Sigmoid colon (tissue), 7 donors: ENCODE results near the gene NCK1. TPM values are rescaled to one million over a fixed set of nuclear protein-coding genes. Genes with fewer than 3 reads are reported as not detected.
"Not testable (repeated sequence)": the region's sequence is repeated elsewhere in the genome, so short reads cannot be mapped to it uniquely, and the experiment has no call there.

Experiments
- DNase-seq: peaks from one replicate; pipeline ENCODE4 v3.0.0-alpha.2; 2019
- H3K27ac ChIP-seq, 4 donors: fragments of 200-600 bp; sonication (generic); one replicate each; pipeline ENCODE4 v1.5.1; 2016 to 2019; ENCODE audit warnings: mild to moderate bottlenecking in 1 of 4
- H3K27me3 ChIP-seq, 3 donors: fragments of 200-600 bp; sonication (generic); one replicate each; pipeline ENCODE4 v1.5.1; 2019; ENCODE audit warnings: mild to moderate bottlenecking in 1 of 3
- H3K36me3 ChIP-seq, 4 donors: fragments of 200-600 bp; sonication (generic); one replicate each; pipeline ENCODE4 v1.5.1; 2016 to 2019
- H3K4me1 ChIP-seq, 4 donors: fragments of 200-600 bp; sonication (generic); one replicate each; pipeline ENCODE4 v1.5.1; 2017 to 2019
- H3K4me3 ChIP-seq, 4 donors: fragments of 200-600 bp; sonication (generic); one replicate each; pipeline ENCODE4 v1.5.1; 2017 to 2019; ENCODE audit warnings: mild to moderate bottlenecking in 2 of 4, moderate library complexity in 1 of 4
- H3K9me3 ChIP-seq, 4 donors: fragments of 200-600 bp in 3 of 4; sonication (generic) in 3 of 4; one replicate each; pipeline versions ENCODE4 v1.5.1 to v1.6.1; 2013 to 2019
- CTCF ChIP-seq, 4 experiments: fragments of 450-650 bp in 3 of 4; fragments of 200-600 bp in 1 of 4; IDR thresholded peaks; one replicate each; pipeline ENCODE4 v1.5.1; 2016 to 2019; ENCODE audit warnings: antibody characterized with exemption in 4 of 4, mild to moderate bottlenecking in 3 of 4, moderate library complexity in 2 of 4
- EP300 ChIP-seq, 4 donors: sonication (generic); formaldehyde crosslinking; IDR thresholded peaks; one replicate each; pipeline ENCODE4 v1.6.1; 2017; ENCODE audit warnings: antibody characterized with exemption in 4 of 4
- POLR2A ChIP-seq, 2 donors: fragments of 450-650 bp; IDR thresholded peaks; one replicate each; pipeline ENCODE4 v1.6.1; 2016; ENCODE audit warnings: antibody characterized with exemption in 2 of 2, mild to moderate bottlenecking in 2 of 2, moderate library complexity in 2 of 2
- POLR2AphosphoS5 ChIP-seq, 4 donors: sonication (generic); formaldehyde crosslinking; IDR thresholded peaks; one replicate each; pipeline ENCODE4 v1.6.1; 2017; ENCODE audit warnings: antibody characterized with exemption in 4 of 4
- WGBS, 2 donors: extraction: QIAGEN DNeasy Blood & Tissue Kit; methylation state at CpG; one replicate each; pipeline ENCODE4 v1.1.7; 2013; 5-methylcytosine and 5-hydroxymethylcytosine counted together
- intact Hi-C: fragments of 100-400 bp; cut with DNase I; formaldehyde crosslinking; loops from one replicate; pipeline ENCODE4 v1.15.1; 2023
- polyA plus RNA-seq, 3 donors: library from polyadenylated mRNA; stranded (reverse); fragments of 200-250 nt; gene quantifications; one replicate each; pipeline ENCODE4 v1.2.3, GENCODE V29; 2013
- total RNA-seq, 4 donors: library from RNA; depleted of rRNA; stranded (reverse); fragments of >200 nt; gene quantifications; one replicate each; pipeline ENCODE4 v1.1.0, GENCODE V29; 2016
- donor health status: healthy with polysubstance abuse.
- donor health status: Bipolar disorder and iron deficiency.
- donor health status: healthy.

Gene NCK1
- total and polyA plus RNA-seq, 7 donors: 25.5 to 55.1 (median 37.2) TPM

GRCh38 chr3:136891934-136892855 is 30.2 kb downstream of the NCK1 start:
- no peak for DNase-seq
- Histone ChIP-seq H3K4me3 (no peak overlapping the region), H3K27ac (no peak overlapping the region), H3K4me1 (peaks cover 0 to 10% (median 8%) of the 10 kb centered on the region in 4 donors), H3K36me3 (no peaks in the 10 kb centered on the region), H3K27me3 (no peaks in the 10 kb centered on the region), H3K9me3 (no peaks in the 10 kb centered on the region)
- 48 to 51% methylated on average over 2 of the region's 2 CpGs for WGBS, 2 donors
- TF ChIP-seq POLR2AphosphoS5 (IDR thresholded peaks at IDR 0.05) (no peak), EP300 (IDR thresholded peaks at IDR 0.05) (no peak), CTCF (IDR thresholded peaks at IDR 0.05) (no peak), POLR2A (IDR thresholded peaks at IDR 0.05) (no peak)
- intact Hi-C loops: no loop called here

- no peak overlapping the region for H3K27ac ChIP-seq
- no peaks in the 10 kb centered on the region for H3K36me3 ChIP-seq
- 68 to 72% methylated on average over 5 of the region's 5 CpGs for WGBS, 2 donors
- no peaks in the 10 kb centered on the region for H3K27me3 ChIP-seq
- H3K4me3 ChIP-seq: no peak overlapping the region
- no peaks in the 10 kb centered on the region for H3K9me3 ChIP-seq
- no peak for DNase-seq
- H3K4me1 ChIP-seq: peaks cover 0 to 22% (median 20%) of the 10 kb centered on the region in 4 donors
- intact Hi-C loops: no loop called here
- TF ChIP-seq CTCF (IDR thresholded peaks at IDR 0.05): no peak
- no peak for TF ChIP-seq POLR2A (IDR thresholded peaks at IDR 0.05)
- no peak for TF ChIP-seq POLR2AphosphoS5 (IDR thresholded peaks at IDR 0.05)
- TF ChIP-seq EP300 (IDR thresholded peaks at IDR 0.05): no peak
Measured at GRCh38 chr3:136893848-136894443, 31.9 kb downstream of the NCK1 start.

- H3K36me3 ChIP-seq, intact Hi-C loops, H3K9me3 ChIP-seq, H3K27ac ChIP-seq, DNase-seq, H3K4me3 ChIP-seq, H3K27me3 ChIP-seq: not testable (repeated sequence)
- peaks cover 0 to 29% (median 26%) of the 10 kb centered on the region in 4 donors for H3K4me1 ChIP-seq
- 78 to 91% methylated on average over 1 of the region's 1 CpG for WGBS, 2 donors
Measured at GRCh38 chr3:136897171-136897570, 35.2 kb downstream of the NCK1 start.

GRCh38 chr3:136898549-136898948 is 36.5 kb downstream of the NCK1 start:
- WGBS, 2 donors: 15 to 45% methylated on average over 4 of the region's 4 CpGs
- Histone ChIP-seq H3K9me3 (no peaks in the 10 kb centered on the region), H3K4me1 (peaks cover 0 to 29% (median 24%) of the 10 kb centered on the region in 4 donors), H3K36me3 (no peaks in the 10 kb centered on the region), H3K27ac (peak overlapping the region in 2 of 4 donors; percentile 28 to 42), H3K4me3 (no peak overlapping the region), H3K27me3 (no peaks in the 10 kb centered on the region)
- intact Hi-C loops: no loop called here
- no peak for DNase-seq
- TF ChIP-seq EP300 (IDR thresholded peaks at IDR 0.05): no peak
- TF ChIP-seq CTCF (IDR thresholded peaks at IDR 0.05): no peak
- TF ChIP-seq POLR2A (IDR thresholded peaks at IDR 0.05): no peak
- TF ChIP-seq POLR2AphosphoS5 (IDR thresholded peaks at IDR 0.05): no peak

- intact Hi-C loops: no loop called here
- WGBS, 2 donors: 92 to 98% methylated on average over 2 of the region's 2 CpGs
- peaks cover 0 to 2% (median under 1%) of the 10 kb centered on the region in 4 donors for H3K9me3 ChIP-seq
- no peak overlapping the region for H3K4me3 ChIP-seq
- no peak for DNase-seq
- peaks cover 0 to 25% (median 20%) of the 10 kb centered on the region in 4 donors for H3K4me1 ChIP-seq
- H3K27ac ChIP-seq: peak overlapping the region in 2 of 4 donors; percentile 28 to 42
- H3K36me3 ChIP-seq: no peaks in the 10 kb centered on the region
- TF ChIP-seq EP300 (IDR thresholded peaks at IDR 0.05): no peak
- TF ChIP-seq POLR2AphosphoS5 (IDR thresholded peaks at IDR 0.05): no peak
- TF ChIP-seq POLR2A (IDR thresholded peaks at IDR 0.05): no peak
- TF ChIP-seq CTCF (IDR thresholded peaks at IDR 0.05): no peak
- no peaks in the 10 kb centered on the region for H3K27me3 ChIP-seq
Measured at GRCh38 chr3:136898954-136899353, 36.9 kb downstream of the NCK1 start.
